Keratinocyte (primary cell): ENCODE data around the gene WNT10A. TPM values are rescaled to one million over a fixed set of nuclear protein-coding genes. Genes with fewer than 3 reads are reported as not detected.

Source experiments
- DNase-seq: peaks from one replicate; pipeline ENCODE4 v3.0.0-alpha.2; 2011; ENCODE audit warnings: low read depth, missing footprints, low spot score
- FAIRE-seq: peaks from 2 replicates; lab custom pipeline; 2011; peaks lifted over from hg19 to GRCh38; lab: Jason Lieb, UNC
- H2AFZ ChIP-seq: 2 replicates; pipeline ENCODE4 v1.6.0; 2012; ENCODE audit warnings: low read length, control low read depth, inconsistent platforms; ENCODE audit not compliant: control insufficient read depth
- H3K27ac ChIP-seq: 2 replicates; pipeline ENCODE4 v1.5.1; 2011; ENCODE audit warnings: low read length; ENCODE audit not compliant: control insufficient read depth, insufficient read depth
- H3K27me3 ChIP-seq: 3 replicates; pipeline ENCODE4 v1.6.0; 2011; ENCODE audit warnings: low read length; ENCODE audit not compliant: control insufficient read depth, insufficient read depth; ENCODE audit errors: extremely low read depth
- H3K36me3 ChIP-seq, 2 experiments: 2 replicates in 1 of 2; 3 replicates in 1 of 2; pipeline ENCODE4 v1.5.1; 2011; ENCODE audit warnings: low read length in 2 of 2, mild to moderate bottlenecking in 1 of 2; ENCODE audit not compliant: control insufficient read depth in 2 of 2, insufficient read depth in 2 of 2; ENCODE audit errors: extremely low read depth in 1 of 2
- H3K4me1 ChIP-seq: 3 replicates; pipeline ENCODE4 v1.5.1; 2011; ENCODE audit warnings: low read length; ENCODE audit not compliant: control insufficient read depth, insufficient read depth; ENCODE audit errors: extremely low read depth
- H3K4me2 ChIP-seq: 3 replicates; pipeline ENCODE4 v1.6.0; 2011; ENCODE audit warnings: low read depth, low read length; ENCODE audit not compliant: control insufficient read depth, insufficient read depth; ENCODE audit errors: extremely low read depth
- H3K4me3 ChIP-seq, 3 experiments: fragments of 200-600 bp in 1 of 3; sonication (generic) in 1 of 3; 2 replicates in 2 of 3; 3 replicates in 1 of 3; pipeline ENCODE4 v1.5.1; 2011 to 2016; ENCODE audit warnings: low read length in 3 of 3, mild to moderate bottlenecking in 3 of 3, control low read depth in 2 of 3, inconsistent platforms in 1 of 3, low read depth in 1 of 3, mixed read lengths in 1 of 3, mixed run types in 1 of 3, moderate library complexity in 1 of 3; ENCODE audit not compliant: control insufficient read depth in 2 of 3, insufficient read depth in 2 of 3; ENCODE audit errors: extremely low read depth in 1 of 3
- H3K79me2 ChIP-seq: 2 replicates; pipeline ENCODE4 v1.6.0; 2012; ENCODE audit warnings: low read length; ENCODE audit not compliant: control insufficient read depth, insufficient read depth
- H3K9ac ChIP-seq: 3 replicates; pipeline ENCODE4 v1.6.0; 2011; ENCODE audit warnings: low read length; ENCODE audit not compliant: control insufficient read depth, insufficient read depth; ENCODE audit errors: extremely low read depth
- H3K9me1 ChIP-seq: 3 replicates; pipeline ENCODE4 v1.6.0; 2011; ENCODE audit warnings: low read length; ENCODE audit not compliant: control insufficient read depth, insufficient read depth; ENCODE audit errors: extremely low read depth
- H3K9me3 ChIP-seq: 2 replicates; pipeline ENCODE4 v1.5.1; 2012; ENCODE audit warnings: low read depth, low read length; ENCODE audit not compliant: control insufficient read depth
- H4K20me1 ChIP-seq: 3 replicates; pipeline ENCODE4 v1.6.0; 2011; ENCODE audit warnings: low read length; ENCODE audit not compliant: control insufficient read depth, insufficient read depth; ENCODE audit errors: extremely low read depth
- EZH2 ChIP-seq: IDR thresholded peaks from one replicate; pipeline ENCODE4 v1.6.1; 2012; ENCODE audit warnings: inconsistent platforms, mild to moderate bottlenecking, low read length, moderate library complexity
- dilution Hi-C: fragments of 300-500 bp; cut with MboI; formaldehyde crosslinking; loops from one replicate; pipeline ENCODE4 v1.7.0; 2020; ENCODE audit warnings: low sequenced_read_pairs; ENCODE audit not compliant: extremely low pct_ligation_motif_present
- polyA plus RNA-seq, 5 experiments: library from polyadenylated mRNA; depleted of rRNA in 3 of 5; stranded (reverse) in 3 of 5; stranded (forward) in 1 of 5; unstranded in 1 of 5; fragments of >200 nt; gene quantifications; 1 replicate in 1 of 5; 2 replicates in 3 of 5; 3 replicates in 1 of 5; pipeline versions ENCODE4 v1.2.1 to v1.2.3, GENCODE V29; 2011 to 2012; ENCODE audit warnings: missing spikeins in 2 of 5, low read depth in 1 of 5, low replicate concordance in 1 of 5
- TF ChIP-seq, protein P1 (sequence below), 3 experiments: IDR thresholded peaks in 1 of 3; conservative IDR thresholded peaks in 1 of 3; optimal IDR thresholded peaks in 1 of 3; 2 replicates in 2 of 3; 3 replicates in 1 of 3; pipeline versions ENCODE3 to v1.5.1; 2011; ENCODE audit warnings: low read length in 3 of 3, mild to moderate bottlenecking in 3 of 3, moderate library complexity in 2 of 3, control low read depth in 1 of 3, inconsistent platforms in 1 of 3; ENCODE audit not compliant: insufficient read depth in 2 of 3; ENCODE audit errors: extremely low read depth in 1 of 3

WNT10A gene
- polyA plus RNA-seq, 1 donor (not counting 4 experiments of a cell fraction or from before 2014, with no cell fraction given) = 2.1 TPM

DNA sequence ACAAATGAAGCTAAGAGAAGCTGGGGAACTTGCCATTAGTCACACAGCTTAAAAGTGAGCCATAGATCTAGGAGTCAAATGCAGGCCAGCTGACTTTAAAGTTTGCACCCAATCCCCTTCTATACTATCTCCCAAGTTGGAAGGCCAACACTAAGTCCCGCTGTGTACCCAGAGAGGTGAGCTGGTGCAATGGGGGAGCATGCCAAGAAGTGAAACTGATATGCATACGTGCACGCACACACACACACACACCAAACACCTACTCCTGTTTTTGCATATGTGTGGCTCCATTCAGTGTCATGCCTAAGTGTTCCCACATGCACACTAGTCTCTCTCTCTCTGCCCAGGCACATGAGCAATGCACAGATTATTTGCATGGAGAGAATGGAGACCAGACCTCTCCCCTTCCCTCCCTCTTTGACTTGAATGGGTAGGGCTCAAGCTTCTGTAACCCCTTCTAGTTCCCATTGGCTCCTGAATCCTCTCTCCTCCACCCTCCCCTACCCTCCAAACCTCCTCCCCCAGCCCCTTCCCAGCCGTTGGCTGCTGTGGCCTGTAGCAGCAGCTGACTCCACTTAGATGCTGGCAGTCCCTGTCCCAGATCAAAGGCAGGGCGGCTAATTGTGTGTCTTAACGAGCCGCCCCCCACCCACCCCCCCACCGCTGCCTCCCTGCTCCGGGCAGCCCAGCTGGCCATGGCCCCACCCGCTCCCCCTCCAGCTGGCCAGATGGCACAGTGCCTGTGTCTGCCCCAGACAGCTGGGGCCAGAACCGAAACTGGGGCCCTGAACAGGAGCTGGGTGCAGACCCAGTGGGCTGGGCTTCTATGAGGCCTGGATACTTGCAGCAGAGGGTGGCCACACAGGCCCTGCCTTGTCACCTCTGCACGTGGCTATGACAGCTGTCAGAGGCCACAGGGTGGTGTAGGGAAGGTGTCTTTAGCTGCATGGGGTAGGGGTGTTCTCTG, 5.6 kb downstream of the WNT10A start:
- Histone ChIP-seq H3K27me3 (no peaks in the 10 kb centered on the region), H3K9me3 (no peaks in the 10 kb centered on the region), H3K4me2 (no peak overlapping the region), H3K4me3 (no peak overlapping the region), H3K27ac (no peak overlapping the region), H3K4me1 (peaks cover 47% of the 10 kb centered on the region), H2AFZ (no peak overlapping the region), H3K79me2 (no peaks in the 10 kb centered on the region), H3K36me3 (no peaks in the 10 kb centered on the region), H3K9me1 (peaks cover 2% of the 10 kb centered on the region), H3K9ac (no peak overlapping the region), H4K20me1 (no peaks in the 10 kb centered on the region)
- dilution Hi-C loops = no loop called here
- FAIRE-seq (peak; percentile 44), DNase-seq (no peak)
- TF ChIP-seq, protein P1, sequence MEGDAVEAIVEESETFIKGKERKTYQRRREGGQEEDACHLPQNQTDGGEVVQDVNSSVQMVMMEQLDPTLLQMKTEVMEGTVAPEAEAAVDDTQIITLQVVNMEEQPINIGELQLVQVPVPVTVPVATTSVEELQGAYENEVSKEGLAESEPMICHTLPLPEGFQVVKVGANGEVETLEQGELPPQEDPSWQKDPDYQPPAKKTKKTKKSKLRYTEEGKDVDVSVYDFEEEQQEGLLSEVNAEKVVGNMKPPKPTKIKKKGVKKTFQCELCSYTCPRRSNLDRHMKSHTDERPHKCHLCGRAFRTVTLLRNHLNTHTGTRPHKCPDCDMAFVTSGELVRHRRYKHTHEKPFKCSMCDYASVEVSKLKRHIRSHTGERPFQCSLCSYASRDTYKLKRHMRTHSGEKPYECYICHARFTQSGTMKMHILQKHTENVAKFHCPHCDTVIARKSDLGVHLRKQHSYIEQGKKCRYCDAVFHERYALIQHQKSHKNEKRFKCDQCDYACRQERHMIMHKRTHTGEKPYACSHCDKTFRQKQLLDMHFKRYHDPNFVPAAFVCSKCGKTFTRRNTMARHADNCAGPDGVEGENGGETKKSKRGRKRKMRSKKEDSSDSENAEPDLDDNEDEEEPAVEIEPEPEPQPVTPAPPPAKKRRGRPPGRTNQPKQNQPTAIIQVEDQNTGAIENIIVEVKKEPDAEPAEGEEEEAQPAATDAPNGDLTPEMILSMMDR (optimal IDR thresholded peaks at IDR 0.05 in 1 of 3, IDR thresholded peaks at IDR 0.05 in 1 of 3, conservative IDR thresholded peaks at IDR 0.05 in 1 of 3; ENCODE audit: extremely low read depth in 1 of 3, insufficient read depth in 2 of 3, low read length in 3 of 3) = no peak
- TF ChIP-seq EZH2 = no peak

DNA sequence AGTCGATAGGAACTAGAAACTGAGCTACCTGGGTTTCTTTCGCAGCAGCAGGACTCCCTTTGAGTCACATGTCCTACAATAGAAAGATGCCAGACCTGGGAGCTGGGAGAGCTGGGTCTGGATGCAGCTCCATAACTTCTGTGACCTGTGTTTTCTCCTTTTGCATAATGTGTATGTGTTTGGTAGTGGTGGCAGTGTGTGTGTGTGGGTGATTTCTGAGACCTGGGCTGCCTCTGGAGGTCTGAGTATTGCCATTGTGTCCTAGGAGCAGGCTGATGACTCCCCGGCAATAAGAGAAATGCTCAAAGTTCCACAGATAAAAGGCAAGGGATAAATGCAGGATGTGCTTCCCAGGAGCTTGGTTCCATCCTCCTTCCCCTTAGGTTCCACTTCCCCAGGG, 6.4 kb downstream of the WNT10A start:
- Histone ChIP-seq H3K27me3 (no peaks in the 10 kb centered on the region), H3K4me1 (peaks cover 41% of the 10 kb centered on the region), H3K9me3 (no peaks in the 10 kb centered on the region), H3K36me3 (no peaks in the 10 kb centered on the region), H3K79me2 (no peaks in the 10 kb centered on the region), H3K4me2 (no peak overlapping the region), H3K9me1 (peaks cover 2% of the 10 kb centered on the region), H3K27ac (no peak overlapping the region), H3K9ac (no peak overlapping the region), H4K20me1 (no peaks in the 10 kb centered on the region), H2AFZ (no peak overlapping the region), H3K4me3 (no peak overlapping the region)
- no peak for TF ChIP-seq EZH2
- TF ChIP-seq, protein P1 (optimal IDR thresholded peaks at IDR 0.05 in 1 of 3, IDR thresholded peaks at IDR 0.05 in 1 of 3, conservative IDR thresholded peaks at IDR 0.05 in 1 of 3; ENCODE audit: extremely low read depth in 1 of 3, insufficient read depth in 2 of 3, low read length in 3 of 3) = no peak
- dilution Hi-C loops = no loop called here
- DNase-seq = no peak
- peak; percentile 43 for FAIRE-seq
